ENCODE results near the gene TARDBP. TPM values are rescaled to one million over a fixed set of nuclear protein-coding genes. Genes with fewer than 3 reads are reported as not detected.

The TARDBP gene
- total and polyA plus RNA-seq, 7 donors = 91.8 to 387 (median 132) TPM

- peaks cover 14% of the 10 kb centered on the region for H3K4me1 ChIP-seq
- no peak for ATAC-seq
- no peak overlapping the region for H3K27ac ChIP-seq
- DNase-seq = no peak
- H3K4me3 ChIP-seq = no peak overlapping the region
- H3K27me3 ChIP-seq (ENCODE audit: insufficient read depth in 3 of 3, low read length in 2 of 3) = no peaks in the 10 kb centered on the region
- intact Hi-C loops (cut with DNase I) = no loop called here
- H3K9me3 ChIP-seq = no peaks in the 10 kb centered on the region
- H3K36me3 ChIP-seq (ENCODE audit: insufficient read depth in 1 of 2, low read depth in 1 of 2) = peaks cover 8 to 94% of the 10 kb centered on the region in 2 donors
- TF ChIP-seq, protein P1, sequence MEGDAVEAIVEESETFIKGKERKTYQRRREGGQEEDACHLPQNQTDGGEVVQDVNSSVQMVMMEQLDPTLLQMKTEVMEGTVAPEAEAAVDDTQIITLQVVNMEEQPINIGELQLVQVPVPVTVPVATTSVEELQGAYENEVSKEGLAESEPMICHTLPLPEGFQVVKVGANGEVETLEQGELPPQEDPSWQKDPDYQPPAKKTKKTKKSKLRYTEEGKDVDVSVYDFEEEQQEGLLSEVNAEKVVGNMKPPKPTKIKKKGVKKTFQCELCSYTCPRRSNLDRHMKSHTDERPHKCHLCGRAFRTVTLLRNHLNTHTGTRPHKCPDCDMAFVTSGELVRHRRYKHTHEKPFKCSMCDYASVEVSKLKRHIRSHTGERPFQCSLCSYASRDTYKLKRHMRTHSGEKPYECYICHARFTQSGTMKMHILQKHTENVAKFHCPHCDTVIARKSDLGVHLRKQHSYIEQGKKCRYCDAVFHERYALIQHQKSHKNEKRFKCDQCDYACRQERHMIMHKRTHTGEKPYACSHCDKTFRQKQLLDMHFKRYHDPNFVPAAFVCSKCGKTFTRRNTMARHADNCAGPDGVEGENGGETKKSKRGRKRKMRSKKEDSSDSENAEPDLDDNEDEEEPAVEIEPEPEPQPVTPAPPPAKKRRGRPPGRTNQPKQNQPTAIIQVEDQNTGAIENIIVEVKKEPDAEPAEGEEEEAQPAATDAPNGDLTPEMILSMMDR (IDR thresholded peaks at IDR 0.05) = no peak
- 78 to 89% (median 81%) methylated on average over 2 of the region's 2 CpGs for WGBS, 3 donors
Measured at GRCh38 chr1:11024874-11025203, 12.4 kb downstream of the TARDBP start.

DNA sequence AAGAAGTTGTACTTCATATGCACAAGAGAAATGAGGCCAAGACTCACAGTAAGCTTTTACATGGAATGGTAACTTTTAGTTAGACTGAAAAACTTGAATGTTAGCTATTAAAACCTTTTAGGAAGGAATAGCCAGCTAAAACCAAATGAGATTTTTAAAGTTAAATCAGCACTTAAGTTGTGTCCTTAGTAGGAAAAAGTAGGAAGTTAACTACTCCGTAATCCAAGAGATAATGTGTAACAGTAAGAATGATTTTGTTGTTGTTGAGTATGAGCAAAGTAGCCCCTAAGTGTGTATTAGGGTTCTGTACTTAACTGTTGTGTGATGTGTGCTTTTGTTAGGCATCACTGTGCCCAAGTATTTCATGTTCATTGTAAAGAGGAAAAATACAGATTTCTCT lies 13.2 kb downstream of the TARDBP start:
- DNase-seq (no peak), ATAC-seq (no peak)
- intact Hi-C loops (cut with DNase I) = no loop called here
- Histone ChIP-seq H3K4me3 (no peak overlapping the region), H3K9me3 (no peaks in the 10 kb centered on the region), H3K27ac (no peak overlapping the region), H3K4me1 (peaks cover 14% of the 10 kb centered on the region), H3K27me3 (ENCODE audit: insufficient read depth in 3 of 3, low read length in 2 of 3) (no peaks in the 10 kb centered on the region), H3K36me3 (ENCODE audit: insufficient read depth in 1 of 2, low read depth in 1 of 2) (peaks cover 6 to 94% of the 10 kb centered on the region in 2 donors)
- TF ChIP-seq, protein P1 (IDR thresholded peaks at IDR 0.05) = no peak
- WGBS, 3 donors = 84 to 95% (median 89%) methylated on average over 1 of the region's 1 CpG

- no peak for DNase-seq
- H3K27ac ChIP-seq = no peak overlapping the region
- 62 to 84% (median 72%) methylated on average over 1 of the region's 1 CpG for WGBS, 3 donors
- H3K36me3 ChIP-seq (ENCODE audit: insufficient read depth in 1 of 2, low read depth in 1 of 2) = peaks cover 6 to 92% of the 10 kb centered on the region in 2 donors
- intact Hi-C loops (cut with DNase I) = no loop called here
- TF ChIP-seq, protein P1 (IDR thresholded peaks at IDR 0.05) = no peak
- peaks cover 14% of the 10 kb centered on the region for H3K4me1 ChIP-seq
- no peak overlapping the region for H3K4me3 ChIP-seq
- no peaks in the 10 kb centered on the region for H3K9me3 ChIP-seq
- ATAC-seq = no peak
- H3K27me3 ChIP-seq (ENCODE audit: insufficient read depth in 3 of 3, low read length in 2 of 3) = no peaks in the 10 kb centered on the region
Measured at GRCh38 chr1:11026052-11026451, 13.6 kb downstream of the TARDBP start.

DNA sequence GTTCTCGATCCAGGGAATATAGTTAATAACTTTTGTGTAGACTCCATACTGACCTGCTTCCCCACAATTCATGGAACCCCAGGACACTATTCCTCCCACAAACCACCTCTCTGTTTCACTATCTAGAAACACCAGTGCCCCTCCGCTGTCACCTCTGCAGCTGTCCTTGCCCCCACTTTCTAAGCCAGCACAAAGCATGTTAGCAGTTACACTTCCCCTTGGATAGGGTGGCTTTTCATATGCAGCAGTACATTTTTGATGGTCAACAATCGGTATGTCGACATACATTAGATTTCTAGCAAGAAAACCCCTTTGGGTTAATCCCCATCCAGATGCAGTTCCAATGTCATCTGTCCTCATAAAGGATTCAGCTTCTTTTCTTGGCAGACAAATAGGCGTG lies 14.4 kb downstream of the TARDBP start:
- H3K9me3 ChIP-seq = no peaks in the 10 kb centered on the region
- peak overlapping the region; percentile 21 for H3K27ac ChIP-seq
- TF ChIP-seq, protein P1 (IDR thresholded peaks at IDR 0.05) = no peak
- intact Hi-C loops (cut with DNase I) = no loop called here
- peaks cover 14% of the 10 kb centered on the region for H3K4me1 ChIP-seq
- ATAC-seq = no peak
- DNase-seq = no peak
- H3K4me3 ChIP-seq = no peak overlapping the region
- 78 to 88% (median 83%) methylated on average over 5 of the region's 5 CpGs for WGBS, 3 donors
- H3K36me3 ChIP-seq (ENCODE audit: insufficient read depth in 1 of 2, low read depth in 1 of 2) = peaks cover 3 to 84% of the 10 kb centered on the region in 2 donors
- H3K27me3 ChIP-seq (ENCODE audit: insufficient read depth in 3 of 3, low read length in 2 of 3) = no peaks in the 10 kb centered on the region

GRCh38 chr1:11027316-11027715 lies 14.9 kb downstream of the TARDBP start:
- H3K4me1 ChIP-seq = peaks cover 14% of the 10 kb centered on the region
- TF ChIP-seq, protein P1 (IDR thresholded peaks at IDR 0.05) = no peak
- intact Hi-C loops (cut with DNase I) = no loop called here
- H3K27me3 ChIP-seq (ENCODE audit: insufficient read depth in 3 of 3, low read length in 2 of 3) = no peaks in the 10 kb centered on the region
- ATAC-seq (no peak), DNase-seq (no peak)
- H3K36me3 ChIP-seq (ENCODE audit: insufficient read depth in 1 of 2, low read depth in 1 of 2) = peaks cover 3 to 80% of the 10 kb centered on the region in 2 donors
- no peaks in the 10 kb centered on the region for H3K9me3 ChIP-seq
- no peak overlapping the region for H3K4me3 ChIP-seq
- H3K27ac ChIP-seq = no peak overlapping the region
- 51 to 63% (median 55%) methylated on average over 6 of the region's 6 CpGs for WGBS, 3 donors
